ENCODE data around the gene SYNJ2.
A peak's percentile ranks its signal among the peaks of the same experiment; 100 is the strongest.

SYNJ2 gene

DNA sequence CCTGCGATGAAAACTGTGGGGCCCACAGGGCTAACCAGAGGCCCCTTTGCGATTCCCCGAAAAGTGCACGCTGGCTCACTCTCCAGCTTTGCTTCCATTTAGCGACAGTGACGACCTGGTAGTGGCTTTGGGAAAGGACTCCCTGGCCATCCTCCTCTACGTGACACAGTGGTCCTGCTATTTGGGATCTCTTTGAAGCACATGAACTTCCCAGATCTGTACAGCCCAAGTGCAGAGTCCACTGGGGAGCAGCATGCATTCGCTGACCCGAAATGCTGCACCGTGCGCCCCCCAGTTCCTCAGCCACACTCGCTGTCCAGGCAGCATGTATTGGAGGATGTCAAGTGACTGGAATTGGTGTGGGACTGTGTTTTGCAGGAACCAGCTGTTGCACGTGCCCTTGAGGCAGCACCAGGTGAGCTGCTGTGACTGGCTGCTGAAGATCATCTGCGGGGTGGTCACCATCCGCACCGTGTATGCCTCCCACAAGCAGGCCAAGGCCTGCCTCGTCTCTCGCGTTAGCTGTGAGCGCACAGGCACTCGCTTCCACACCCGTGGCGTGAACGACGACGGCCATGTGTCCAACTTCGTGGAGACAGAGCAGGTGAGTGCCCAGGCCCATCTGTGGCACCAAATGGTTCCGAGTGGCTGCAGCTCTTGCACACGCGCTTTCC is 51.6 kb downstream of the SYNJ2 start:
- H4K20me1 ChIP-seq, result peaks cover 0 to 23% (median 10%) of the 10 kb centered on the region in 11 experiments; a peak in 10 of 22 replicates
- H3K4me3 ChIP-seq, result no peak overlapping the region
- H3K27me3 ChIP-seq, result peaks cover 0 to 11% (median 0%) of the 10 kb centered on the region in 11 experiments; a peak in 3 of 22 replicates
- peak overlapping the region; percentile 80 to 97 (median 93) for H3K4me2 ChIP-seq
- no peak overlapping the region for H3K9ac ChIP-seq
- H3K4me1 ChIP-seq, result peaks cover 35 to 48% (median 40%) of the 10 kb centered on the region in 10 experiments
- H3K36me3 ChIP-seq, result peaks cover 0 to 6% (median 0%) of the 10 kb centered on the region in 11 experiments; a peak in 1 of 22 replicates
- H3K9me3 ChIP-seq (replicated peaks in 1 of 11), result 0 out of 22 replicates have a peak, but pooled peaks cover 0 to 5% (median 0%) of the 10 kb centered on the region in 11 experiments
- H3K27ac ChIP-seq, result no peak overlapping the region
- no peak for TF ChIP-seq Cebpa-rat (IDR thresholded peaks at IDR 0.05)

GRCh38 chr6:158033751-158034702 is 52.4 kb downstream of the SYNJ2 start:
- Histone ChIP-seq H3K27ac (no peak overlapping the region), H3K4me3 (no peak overlapping the region), H3K9ac (no peak overlapping the region), H3K4me2 (peak overlapping the region in 4 of 11 experiments; percentile 86 to 97 (median 94); a peak in 4 of 22 replicates), H3K9me3 (replicated peaks in 1 of 11) (0 out of 22 replicates have a peak, but pooled peaks cover 0 to 5% (median 0%) of the 10 kb centered on the region in 11 experiments), H3K36me3 (peaks cover 0 to 6% (median 0%) of the 10 kb centered on the region in 11 experiments; a peak in 1 of 22 replicates), H3K27me3 (peaks cover 0 to 7% (median 0%) of the 10 kb centered on the region in 11 experiments; a peak in 1 of 22 replicates), H3K4me1 (peaks cover 30 to 45% (median 34%) of the 10 kb centered on the region in 10 experiments), H4K20me1 (peaks cover 0 to 15% (median 7%) of the 10 kb centered on the region in 11 experiments; a peak in 10 of 22 replicates)
- no peak for TF ChIP-seq Cebpa-rat (IDR thresholded peaks at IDR 0.05)

- H3K27ac ChIP-seq, result no peak overlapping the region
Observed at GRCh38 chr6:158036261-158036660, 54.6 kb downstream of the SYNJ2 start.

GRCh38 chr6:158037021-158037420 is 55.4 kb downstream of the SYNJ2 start:
- Histone ChIP-seq H3K36me3 (peaks cover 0 to 6% (median 0%) of the 10 kb centered on the region in 11 experiments; a peak in 1 of 22 replicates), H3K27me3 (peaks cover 0 to 7% (median 0%) of the 10 kb centered on the region in 11 experiments; a peak in 1 of 22 replicates), H3K9ac (no peak overlapping the region), H3K27ac (no peak overlapping the region), H3K4me3 (no peak overlapping the region), H3K9me3 (replicated peaks in 1 of 11) (0 out of 22 replicates have a peak, but pooled peaks cover 0 to 5% (median 0%) of the 10 kb centered on the region in 11 experiments), H3K4me1 (peaks cover 13 to 47% (median 37%) of the 10 kb centered on the region in 10 experiments), H4K20me1 (peaks cover 0 to 25% (median 6%) of the 10 kb centered on the region in 11 experiments; a peak in 10 of 22 replicates), H3K4me2 (no peak overlapping the region)
- no peak for TF ChIP-seq Cebpa-rat (IDR thresholded peaks at IDR 0.05)

More at GRCh38 chr6:158036261-158036660, 54.6 kb downstream of the SYNJ2 start:
- no peak overlapping the region for H3K9ac ChIP-seq
- peaks cover 20 to 50% (median 43%) of the 10 kb centered on the region in 10 experiments for H3K4me1 ChIP-seq
- H4K20me1 ChIP-seq, result peaks cover 0 to 28% (median 8%) of the 10 kb centered on the region in 11 experiments; a peak in 10 of 22 replicates
- H3K36me3 ChIP-seq, result peaks cover 0 to 6% (median 0%) of the 10 kb centered on the region in 11 experiments; a peak in 1 of 22 replicates
- H3K9me3 ChIP-seq (replicated peaks in 1 of 11), result 0 out of 22 replicates have a peak, but pooled peaks cover 0 to 5% (median 0%) of the 10 kb centered on the region in 11 experiments
- no peak overlapping the region for H3K4me2 ChIP-seq
- no peak overlapping the region for H3K4me3 ChIP-seq
- H3K27me3 ChIP-seq, result peaks cover 0 to 7% (median 0%) of the 10 kb centered on the region in 11 experiments; a peak in 1 of 22 replicates
- TF ChIP-seq Cebpa-rat (IDR thresholded peaks at IDR 0.05), result no peak

- Histone ChIP-seq H3K4me2 (no peak overlapping the region), H4K20me1 (peaks cover 0 to 21% (median 0%) of the 10 kb centered on the region in 11 experiments; a peak in 2 of 22 replicates), H3K36me3 (peaks cover 0 to 6% (median 0%) of the 10 kb centered on the region in 11 experiments; a peak in 1 of 22 replicates), H3K9ac (no peak overlapping the region), H3K4me1 (peaks cover 5 to 43% (median 29%) of the 10 kb centered on the region in 10 experiments), H3K27me3 (peaks cover 0 to 7% (median 0%) of the 10 kb centered on the region in 11 experiments; a peak in 1 of 22 replicates), H3K4me3 (no peak overlapping the region), H3K27ac (no peak overlapping the region; a peak in 1 of 22 replicates), H3K9me3 (replicated peaks in 1 of 11) (0 out of 22 replicates have a peak, but pooled peaks cover 0 to 5% (median 0%) of the 10 kb centered on the region in 11 experiments)
- TF ChIP-seq Cebpa-rat (IDR thresholded peaks at IDR 0.05), result no peak
Observed at GRCh38 chr6:158037771-158038170, 56.1 kb downstream of the SYNJ2 start.

GRCh38 chr6:158038291-158039177 is 56.9 kb downstream of the SYNJ2 start:
- Histone ChIP-seq H3K27ac (peak overlapping the region in 1 of 11 experiments; percentile 4; a peak in 2 of 22 replicates), H3K4me2 (no peak overlapping the region), H4K20me1 (peaks cover 0 to 21% (median 0%) of the 10 kb centered on the region in 11 experiments; a peak in 1 of 22 replicates), H3K9me3 (replicated peaks in 1 of 11) (0 out of 22 replicates have a peak, but pooled peaks cover 0 to 5% (median 0%) of the 10 kb centered on the region in 11 experiments), H3K4me1 (peaks cover 0 to 36% (median 22%) of the 10 kb centered on the region in 10 experiments; a peak in 16 of 20 replicates), H3K4me3 (no peak overlapping the region), H3K9ac (no peak overlapping the region), H3K36me3 (peaks cover 0 to 2% (median 0%) of the 10 kb centered on the region in 11 experiments; a peak in 2 of 22 replicates), H3K27me3 (peaks cover 0 to 7% (median 0%) of the 10 kb centered on the region in 11 experiments; a peak in 1 of 22 replicates)
- TF ChIP-seq Cebpa-rat (IDR thresholded peaks at IDR 0.05), result no peak

GRCh38 chr6:158039178-158039557 is 57.5 kb downstream of the SYNJ2 start:
- Histone ChIP-seq H3K4me3 (no peak overlapping the region), H3K9me3 (replicated peaks in 1 of 11) (0 out of 22 replicates have a peak, but pooled peaks cover 0 to 5% (median 0%) of the 10 kb centered on the region in 11 experiments), H3K27ac (peak overlapping the region in 3 of 11 experiments; percentile 56 to 59 (median 57); a peak in 1 of 22 replicates), H3K36me3 (no peaks in the 10 kb centered on the region; a peak in 1 of 22 replicates), H3K9ac (no peak overlapping the region), H3K4me2 (peak overlapping the region in 4 of 11 experiments; percentile 69 to 79 (median 73); a peak in 6 of 22 replicates), H3K27me3 (peaks cover 0 to 5% (median 0%) of the 10 kb centered on the region in 11 experiments; a peak in 1 of 22 replicates), H4K20me1 (peaks cover 0 to 21% (median 0%) of the 10 kb centered on the region in 11 experiments; a peak in 1 of 22 replicates), H3K4me1 (peaks cover 3 to 34% (median 23%) of the 10 kb centered on the region in 10 experiments)
- no peak for TF ChIP-seq Cebpa-rat (IDR thresholded peaks at IDR 0.05)

Data from BLaER1 treated with 17β-estradiol and CSF1 and Interleukin-3, amounts not matched to agents 10 nM and 100 nM (cell line).